ENCODE results near the gene CES2.

CES2 gene

GRCh38 chr16:66920299-66920590, 15.1 kb upstream of the CES2 start (continued):
- TF ChIP-seq PATZ1 (tag by site-specific recombination; IDR thresholded peaks at IDR 0.05): no peak
- no peak for TF ChIP-seq ZNF777 (tag by site-specific recombination; IDR thresholded peaks at IDR 0.05; ENCODE audit: borderline replicate concordance)
- TF ChIP-seq ZNF426 (tag by site-specific recombination; IDR thresholded peaks at IDR 0.05): no peak

GRCh38 chr16:66920924-66921680, 14.2 kb upstream of the CES2 start:
- CTCF ChIA-PET: interaction anchor here (15.1 kb wide), 1 partner anchor 22 kb away, joined by 268 read pairs; no protein-coding TSS in a partner anchor
- H3K27ac ChIP-seq (ENCODE audit: extremely low read depth, low read depth, low read length): no peak overlapping the region

More at GRCh38 chr16:66920924-66921680, 14.2 kb upstream of the CES2 start:
- Histone ChIP-seq H3K9me3 (ENCODE audit: control insufficient read depth, insufficient read depth, low read depth, low read length) (no peaks in the 10 kb centered on the region), H3K36me3 (ENCODE audit: control insufficient read depth in 2 of 2, insufficient read depth in 1 of 2, low read length in 2 of 2) (no peaks in the 10 kb centered on the region), H3K4me3 (ENCODE audit: low read depth, low read length) (no peak overlapping the region), H3K4me1 (ENCODE audit: control insufficient read depth, insufficient read depth, low read length) (no peaks in the 10 kb centered on the region)
- TF ChIP-seq ZIC2 (tag by site-specific recombination; IDR thresholded peaks at IDR 0.05): no peak
- no peak for TF ChIP-seq ZNF513 (tag by site-specific recombination; IDR thresholded peaks at IDR 0.05)
- TF ChIP-seq ZNF175 (tag by site-specific recombination; IDR thresholded peaks at IDR 0.05): no peak
- no peak for TF ChIP-seq ZNF654 (tag by site-specific recombination; IDR thresholded peaks at IDR 0.05; ENCODE audit: low read depth)
- no peak for TF ChIP-seq ZNF510 (tag by site-specific recombination; IDR thresholded peaks at IDR 0.05; ENCODE audit: insufficient replicate concordance)
- TF ChIP-seq BCL11A (tag by site-specific recombination; IDR thresholded peaks at IDR 0.05; ENCODE audit: low read depth): no peak
- TF ChIP-seq ZNF776 (tag by site-specific recombination; IDR thresholded peaks at IDR 0.05; ENCODE audit: borderline replicate concordance): no peak
- TF ChIP-seq ZNF169 (tag by site-specific recombination; IDR thresholded peaks at IDR 0.05): no peak
- TF ChIP-seq CTCF (tag by site-specific recombination; IDR thresholded peaks at IDR 0.05): no peak
- TF ChIP-seq ZBTB17 (tag by site-specific recombination; IDR thresholded peaks at IDR 0.05): no peak
- TF ChIP-seq KLF17 (tag by site-specific recombination; IDR thresholded peaks at IDR 0.05): no peak
- POLR2A ChIA-PET: interaction anchor here (1.5 kb wide), 1 partner anchor 7 kb away, joined by 5 read pairs; no protein-coding TSS in a partner anchor

Measured in HEK293 (cell line).